ENCODE results near the gene RAX2. TPM values are rescaled to one million over a fixed set of nuclear protein-coding genes. Genes with fewer than 3 reads are reported as not detected.
A peak's percentile ranks its signal among the peaks of the same experiment; 100 is the strongest.

The RAX2 gene
- total and polyA plus RNA-seq, 9 of the 15 experiments (the other 6 are each of a cell fraction or from before 2014, with no cell fraction given): not detected

GRCh38 chr19:3721131-3721886 is 50.7 kb downstream of the RAX2 start (continued):
- TF ChIP-seq DMBX1 (CRISPR knock-in tag; IDR thresholded peaks at IDR 0.05; ENCODE audit: borderline replicate concordance) (no peak), BCOR (IDR thresholded peaks at IDR 0.05) (peak; percentile 100), THRA (IDR thresholded peaks at IDR 0.05) (no peak), ZFP1 (CRISPR knock-in tag; IDR thresholded peaks at IDR 0.05) (no peak), BMI1 (IDR thresholded peaks at IDR 0.05; ENCODE audit: low read length) (peak; percentile 40; the same call in 1 of the 2 replicates), MITF (IDR thresholded peaks at IDR 0.05) (peak; percentile 36; the same call in 1 of the 2 replicates), ZBTB9 (CRISPR knock-in tag; IDR thresholded peaks at IDR 0.05) (no peak; the same call in 1 of the 2 replicates), RERE (CRISPR knock-in tag; IDR thresholded peaks at IDR 0.05; ENCODE audit: borderline replicate concordance) (no peak), CLOCK (CRISPR knock-in tag; IDR thresholded peaks at IDR 0.05; ENCODE audit: borderline replicate concordance) (no peak), FOSL1 (tag; conservative IDR thresholded peaks at IDR 0.05) (no peak), HDGF (IDR thresholded peaks at IDR 0.05) (peak; percentile 95), ZNF766 (CRISPR knock-in tag; conservative IDR thresholded peaks at IDR 0.05) (peak; percentile 96), ZNF175 (CRISPR knock-in tag; IDR thresholded peaks at IDR 0.05; ENCODE audit: low read depth) (no peak), NFYB (IDR thresholded peaks at IDR 0.05; ENCODE audit: extremely low read depth, insufficient read length) (no peak)

Data from K562 (cell line).